Stomach (tissue), 9 donors: ENCODE measurements around the gene TPX2. TPM values are rescaled to one million over a fixed set of nuclear protein-coding genes. Genes with fewer than 3 reads are reported as not detected.

Source experiments
- DNase-seq, 2 donors: peaks; one replicate each; pipeline versions ENCODE4 v3.0.0 to v3.0.0-alpha.2; 2013 to 2019
- H3K27ac ChIP-seq, 5 donors: fragments of 200-600 bp in 4 of 5; sonication (generic) in 4 of 5; one replicate each; pipeline ENCODE4 v1.5.1; 2013 to 2019; ENCODE audit warnings: mild to moderate bottlenecking in 1 of 5, moderate library complexity in 1 of 5
- H3K27me3 ChIP-seq, 3 donors: fragments of 200-600 bp; sonication (generic); one replicate each; pipeline ENCODE4 v1.5.1; 2017 to 2019; ENCODE audit warnings: mixed run types in 1 of 3
- H3K36me3 ChIP-seq, 4 donors: fragments of 200-600 bp; sonication (generic); 1 replicate in 3 of 4; 2 replicates in 1 of 4; pipeline ENCODE4 v1.5.1; 2016 to 2019
- H3K4me1 ChIP-seq, 4 donors: fragments of 200-600 bp; sonication (generic); one replicate each; pipeline ENCODE4 v1.5.1; 2016 to 2019
- H3K4me3 ChIP-seq, 4 donors: fragments of 200-600 bp; sonication (generic) in 3 of 4; one replicate each; pipeline ENCODE4 v1.5.1; 2016 to 2019; ENCODE audit warnings: mild to moderate bottlenecking in 1 of 4
- H3K9me3 ChIP-seq, 4 donors: fragments of 200-600 bp; sonication (generic); one replicate each; pipeline ENCODE4 v1.5.1; 2016 to 2019
- EP300 ChIP-seq: sonication (generic); formaldehyde crosslinking; IDR thresholded peaks from one replicate; pipeline ENCODE4 v1.6.1; 2017; ENCODE audit warnings: antibody characterized with exemption
- POLR2A ChIP-seq, 4 donors: fragments of 450-650 bp; IDR thresholded peaks; one replicate each; pipeline ENCODE4 v1.6.1; 2016; ENCODE audit warnings: antibody characterized with exemption in 4 of 4, control low read depth in 2 of 4, mild to moderate bottlenecking in 1 of 4, moderate library complexity in 1 of 4
- POLR2AphosphoS5 ChIP-seq, 3 donors: sonication (generic); formaldehyde crosslinking; IDR thresholded peaks; one replicate each; pipeline ENCODE4 v1.6.1; 2016; ENCODE audit warnings: antibody characterized with exemption in 3 of 3
- WGBS, 5 donors: extraction: QIAGEN DNeasy Blood & Tissue Kit in 3 of 5; methylation state at CpG; one replicate each; pipeline versions ENCODE4 v1.1.5 to v1.1.7; 2013 to 2018; 5-methylcytosine and 5-hydroxymethylcytosine counted together
- intact Hi-C: fragments of 100-400 bp; cut with DNase I; formaldehyde crosslinking; loops from one replicate; pipeline ENCODE4 v1.15.1; 2023; ENCODE audit warnings: low total_unique reads
- polyA plus RNA-seq, 3 donors: library from polyadenylated mRNA; stranded (reverse); fragments of 200-250 nt; gene quantifications; one replicate each; pipeline ENCODE4 v1.2.3, GENCODE V29; 2013
- total RNA-seq, 5 donors: library from RNA; depleted of rRNA; stranded (reverse); fragments of >200 nt; gene quantifications; one replicate each; pipeline versions ENCODE4 v1.1.0 to v1.2.3, GENCODE V29; 2014 to 2016
- TF ChIP-seq, protein P1 (sequence below), 7 experiments: fragments of 450-650 bp in 4 of 7; fragments of 200-600 bp in 3 of 7; sonication (generic) in 3 of 7; IDR thresholded peaks; one replicate each; pipeline ENCODE4 v1.5.1; 2016 to 2019; ENCODE audit warnings: antibody characterized with exemption in 7 of 7, control low read depth in 2 of 7, mild to moderate bottlenecking in 1 of 7
- donor health status: healthy with polysubstance abuse.
- donor health status: Bipolar disorder and iron deficiency.
- donor health status: healthy.

TPX2 gene
- total and polyA plus RNA-seq, 8 donors, result 1.7 to 11.4 (median 6.7) TPM

DNA sequence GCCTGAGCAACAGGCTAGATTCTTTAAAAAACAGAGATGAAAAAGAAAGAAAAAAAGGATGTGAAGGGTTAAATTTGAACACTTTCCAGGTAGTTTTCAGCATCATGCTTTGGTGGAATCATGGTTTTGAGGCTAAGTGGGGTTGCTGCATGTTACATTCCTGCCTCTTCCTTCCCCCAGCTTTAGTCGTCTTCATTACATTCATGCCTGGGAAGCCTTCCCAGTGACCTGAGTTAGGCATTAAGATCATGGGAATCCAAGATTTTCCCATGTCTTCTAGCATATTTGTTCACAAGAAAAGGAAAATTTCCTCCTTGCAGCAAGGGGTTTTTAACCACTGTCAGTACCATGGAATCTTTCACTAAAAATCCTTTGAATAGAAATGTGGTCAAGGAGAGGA lies 12.0 kb downstream of the TPX2 start:
- Histone ChIP-seq H3K9me3 (no peaks in the 10 kb centered on the region), H3K27ac (no peak overlapping the region), H3K27me3 (no peaks in the 10 kb centered on the region), H3K4me1 (no peaks in the 10 kb centered on the region), H3K36me3 (no peaks in the 10 kb centered on the region), H3K4me3 (no peak overlapping the region)
- intact Hi-C loops, result no loop called here
- WGBS, 5 donors, result 55 to 86% (median 74%) methylated on average over 1 of the region's 1 CpG
- DNase-seq, result peak in 1 of 2 donors; percentile 71
- TF ChIP-seq POLR2A (IDR thresholded peaks at IDR 0.05) (no peak), EP300 (no peak), POLR2AphosphoS5 (IDR thresholded peaks at IDR 0.05) (no peak)
- TF ChIP-seq, protein P1, sequence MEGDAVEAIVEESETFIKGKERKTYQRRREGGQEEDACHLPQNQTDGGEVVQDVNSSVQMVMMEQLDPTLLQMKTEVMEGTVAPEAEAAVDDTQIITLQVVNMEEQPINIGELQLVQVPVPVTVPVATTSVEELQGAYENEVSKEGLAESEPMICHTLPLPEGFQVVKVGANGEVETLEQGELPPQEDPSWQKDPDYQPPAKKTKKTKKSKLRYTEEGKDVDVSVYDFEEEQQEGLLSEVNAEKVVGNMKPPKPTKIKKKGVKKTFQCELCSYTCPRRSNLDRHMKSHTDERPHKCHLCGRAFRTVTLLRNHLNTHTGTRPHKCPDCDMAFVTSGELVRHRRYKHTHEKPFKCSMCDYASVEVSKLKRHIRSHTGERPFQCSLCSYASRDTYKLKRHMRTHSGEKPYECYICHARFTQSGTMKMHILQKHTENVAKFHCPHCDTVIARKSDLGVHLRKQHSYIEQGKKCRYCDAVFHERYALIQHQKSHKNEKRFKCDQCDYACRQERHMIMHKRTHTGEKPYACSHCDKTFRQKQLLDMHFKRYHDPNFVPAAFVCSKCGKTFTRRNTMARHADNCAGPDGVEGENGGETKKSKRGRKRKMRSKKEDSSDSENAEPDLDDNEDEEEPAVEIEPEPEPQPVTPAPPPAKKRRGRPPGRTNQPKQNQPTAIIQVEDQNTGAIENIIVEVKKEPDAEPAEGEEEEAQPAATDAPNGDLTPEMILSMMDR (IDR thresholded peaks at IDR 0.05), result no peak

DNA sequence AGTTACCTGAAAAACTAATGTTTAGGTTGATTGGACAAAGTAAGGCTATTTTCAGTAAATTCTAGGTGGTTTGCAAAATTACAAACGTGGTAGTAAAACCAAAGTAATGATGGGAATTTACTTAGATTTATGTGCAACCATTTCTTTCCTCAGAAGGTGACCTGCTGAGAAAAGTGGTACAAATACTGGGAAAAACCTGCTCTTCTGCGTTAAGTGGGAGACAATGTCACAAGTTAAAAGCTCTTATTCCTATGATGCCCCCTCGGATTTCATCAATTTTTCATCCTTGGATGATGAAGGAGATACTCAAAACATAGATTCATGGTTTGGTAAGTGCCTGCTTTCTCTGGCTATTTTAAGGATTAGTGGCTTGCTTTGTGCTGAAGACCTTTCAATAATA lies 18.2 kb downstream of the TPX2 start:
- WGBS, 5 donors, result 93 to 97% (median 96%) methylated on average over 3 of the region's 3 CpGs
- no peak overlapping the region for H3K4me3 ChIP-seq
- no peaks in the 10 kb centered on the region for H3K27me3 ChIP-seq
- intact Hi-C loops, result no loop called here
- no peaks in the 10 kb centered on the region for H3K36me3 ChIP-seq
- no peaks in the 10 kb centered on the region for H3K9me3 ChIP-seq
- H3K4me1 ChIP-seq, result no peaks in the 10 kb centered on the region
- no peak overlapping the region for H3K27ac ChIP-seq
- DNase-seq, result no peak
- TF ChIP-seq POLR2A (IDR thresholded peaks at IDR 0.05) (no peak), POLR2AphosphoS5 (IDR thresholded peaks at IDR 0.05) (no peak), EP300 (no peak)
- TF ChIP-seq, protein P1 (IDR thresholded peaks at IDR 0.05), result no peak

DNA sequence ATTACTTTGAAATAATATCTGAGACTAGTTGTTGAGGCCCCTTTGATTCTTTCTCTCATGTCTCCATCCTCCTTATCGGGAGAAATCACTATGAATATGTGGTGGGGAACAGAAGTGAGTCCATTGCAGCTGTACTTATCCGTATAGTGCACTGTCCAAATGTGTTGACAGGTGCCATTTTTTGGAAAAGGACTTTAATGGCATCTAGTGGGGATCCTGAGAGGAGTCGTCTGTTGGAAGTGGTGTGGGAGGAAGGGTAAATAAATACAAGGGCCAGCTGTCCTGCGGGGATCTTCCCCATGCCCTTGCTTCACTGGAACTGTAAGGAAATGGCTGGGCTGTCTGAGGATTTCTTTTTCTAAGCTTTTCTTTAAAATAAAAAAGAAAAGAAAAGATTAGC lies 19.4 kb downstream of the TPX2 start:
- Histone ChIP-seq H3K4me1 (no peaks in the 10 kb centered on the region), H3K4me3 (no peak overlapping the region), H3K27me3 (no peaks in the 10 kb centered on the region), H3K36me3 (no peaks in the 10 kb centered on the region), H3K9me3 (no peaks in the 10 kb centered on the region), H3K27ac (no peak overlapping the region)
- TF ChIP-seq, protein P1 (IDR thresholded peaks at IDR 0.05), result no peak
- TF ChIP-seq POLR2AphosphoS5 (IDR thresholded peaks at IDR 0.05) (no peak), POLR2A (IDR thresholded peaks at IDR 0.05) (no peak), EP300 (no peak)
- intact Hi-C loops, result no loop called here
- no peak for DNase-seq
- WGBS, 5 donors, result 74 to 88% (median 81%) methylated on average over 4 of the region's 4 CpGs

DNA sequence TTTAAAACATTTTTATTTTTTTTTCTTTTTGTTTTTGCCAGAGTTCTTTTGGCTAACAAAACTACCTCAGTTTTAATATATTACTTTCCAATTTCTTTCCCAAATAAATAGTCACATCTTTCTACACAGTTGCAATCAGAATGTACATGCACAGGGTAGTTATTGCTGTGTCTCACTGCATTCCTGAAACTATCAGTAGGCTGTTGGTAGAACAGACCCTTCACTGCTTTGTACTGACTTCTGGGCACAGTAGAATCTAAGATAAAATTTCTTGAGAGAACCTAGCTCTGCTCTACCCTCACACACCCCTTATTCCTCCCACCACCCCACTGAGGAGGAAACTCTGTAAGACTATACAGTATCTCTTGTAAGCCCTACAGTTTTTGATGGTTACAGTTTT lies 19.9 kb downstream of the TPX2 start:
- no peaks in the 10 kb centered on the region for H3K36me3 ChIP-seq
- DNase-seq, result no peak
- no peaks in the 10 kb centered on the region for H3K27me3 ChIP-seq
- TF ChIP-seq, protein P1 (IDR thresholded peaks at IDR 0.05), result no peak
- TF ChIP-seq POLR2AphosphoS5 (IDR thresholded peaks at IDR 0.05) (no peak), EP300 (no peak), POLR2A (IDR thresholded peaks at IDR 0.05) (no peak)
- H3K9me3 ChIP-seq, result no peaks in the 10 kb centered on the region
- intact Hi-C loops, result no loop called here
- no peak overlapping the region for H3K4me3 ChIP-seq
- no peak overlapping the region for H3K27ac ChIP-seq
- no peaks in the 10 kb centered on the region for H3K4me1 ChIP-seq
